RWPE2 (cell line): Measurements from ENCODE around the gene TSPAN18.

Experiments
- ATAC-seq: fragments of 200-7000 bp; cut with Tn5 transposase; 3 replicates; pipeline ENCODE4 v1.9.1; 2021; ENCODE audit warnings: low read depth
- DNase-seq: peaks from one replicate; pipeline ENCODE4 v3.0.0-alpha.2; 2020; ENCODE audit warnings: low spot score
- H3K27ac ChIP-seq: fragments of 450-650 bp; 2 replicates; pipeline ENCODE4 v1.5.1; 2017; ENCODE audit warnings: mild to moderate bottlenecking; ENCODE audit not compliant: poor library complexity, severe bottlenecking
- H3K27me3 ChIP-seq: fragments of 250-450 bp; sonication (Bioruptor Pico); 2 replicates; pipeline ENCODE4 v1.5.1; 2021; ENCODE audit warnings: mild to moderate bottlenecking, moderate library complexity; ENCODE audit not compliant: insufficient read depth, poor library complexity, severe bottlenecking
- H3K36me3 ChIP-seq: fragments of 250-450 bp; sonication (Bioruptor Pico); 2 replicates; pipeline ENCODE4 v1.5.1; 2020; ENCODE audit warnings: low read depth, mild to moderate bottlenecking, moderate library complexity
- H3K4me1 ChIP-seq: fragments of 250-450 bp; sonication (Bioruptor Pico); 2 replicates; pipeline ENCODE4 v1.5.1; 2021; ENCODE audit warnings: mild to moderate bottlenecking, moderate library complexity; ENCODE audit not compliant: insufficient read depth, poor library complexity, severe bottlenecking
- H3K4me3 ChIP-seq: fragments of 250-450 bp; sonication (Bioruptor Pico); 2 replicates; pipeline ENCODE4 v1.5.1; 2021; ENCODE audit warnings: mild to moderate bottlenecking, moderate library complexity; ENCODE audit not compliant: severe bottlenecking
- H3K9me3 ChIP-seq: fragments of 250-450 bp; sonication (Bioruptor Pico); 2 replicates; pipeline ENCODE4 v1.5.1; 2021; ENCODE audit warnings: mild to moderate bottlenecking, moderate library complexity; ENCODE audit not compliant: severe bottlenecking
- TF ChIP-seq, protein P1 (sequence below): fragments of 450-650 bp; IDR thresholded peaks from one replicate; pipeline ENCODE4 v1.5.1; 2017; ENCODE audit warnings: mild to moderate bottlenecking, moderate library complexity; ENCODE audit not compliant: poor library complexity, severe bottlenecking

Gene TSPAN18

DNA sequence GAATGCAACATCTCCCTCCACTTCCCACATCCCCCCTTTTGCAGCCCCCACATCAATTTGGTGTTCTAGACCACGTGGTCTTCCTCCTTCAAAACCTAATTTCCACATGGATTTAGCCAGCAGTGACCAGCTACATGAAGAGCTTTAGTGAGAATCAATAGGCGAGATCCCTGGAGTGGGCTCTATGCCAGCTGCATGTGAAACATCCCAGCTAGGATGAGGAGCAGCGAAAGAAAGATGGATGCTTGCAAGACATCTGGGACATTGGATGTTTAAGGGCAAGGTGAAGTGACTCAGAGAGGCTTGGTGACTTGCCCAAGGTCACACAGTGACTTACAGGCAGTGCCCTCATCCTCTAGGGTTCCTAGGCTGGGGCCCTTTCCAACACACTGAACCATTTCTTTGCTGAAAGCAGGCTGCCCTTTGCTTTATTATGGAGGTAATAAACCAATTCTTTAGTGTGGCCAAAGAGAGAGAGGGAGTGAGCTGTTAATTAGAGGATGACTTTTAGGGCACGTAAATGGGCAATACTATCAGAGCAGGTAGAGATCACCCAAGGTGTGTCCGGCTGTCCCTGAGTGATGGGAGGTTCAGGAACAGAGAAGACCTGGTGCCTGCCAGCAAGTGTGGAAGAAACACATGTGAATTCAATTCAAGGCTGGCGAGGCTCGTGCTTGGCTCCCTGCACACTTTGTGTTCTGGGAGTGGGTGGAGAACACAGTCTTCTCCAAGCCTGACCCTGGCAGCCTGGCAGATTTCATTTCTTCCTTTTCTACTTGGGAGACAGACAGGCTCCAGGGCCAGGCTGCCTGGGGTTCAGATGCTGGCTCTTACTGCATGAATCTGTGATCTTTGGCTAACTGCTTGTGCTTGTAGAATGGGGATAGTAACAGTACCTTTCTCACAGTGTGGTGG, 24.0 kb downstream of the TSPAN18 start:
- no peak overlapping the region for H3K27ac ChIP-seq
- DNase-seq, result no peak
- TF ChIP-seq, protein P1, sequence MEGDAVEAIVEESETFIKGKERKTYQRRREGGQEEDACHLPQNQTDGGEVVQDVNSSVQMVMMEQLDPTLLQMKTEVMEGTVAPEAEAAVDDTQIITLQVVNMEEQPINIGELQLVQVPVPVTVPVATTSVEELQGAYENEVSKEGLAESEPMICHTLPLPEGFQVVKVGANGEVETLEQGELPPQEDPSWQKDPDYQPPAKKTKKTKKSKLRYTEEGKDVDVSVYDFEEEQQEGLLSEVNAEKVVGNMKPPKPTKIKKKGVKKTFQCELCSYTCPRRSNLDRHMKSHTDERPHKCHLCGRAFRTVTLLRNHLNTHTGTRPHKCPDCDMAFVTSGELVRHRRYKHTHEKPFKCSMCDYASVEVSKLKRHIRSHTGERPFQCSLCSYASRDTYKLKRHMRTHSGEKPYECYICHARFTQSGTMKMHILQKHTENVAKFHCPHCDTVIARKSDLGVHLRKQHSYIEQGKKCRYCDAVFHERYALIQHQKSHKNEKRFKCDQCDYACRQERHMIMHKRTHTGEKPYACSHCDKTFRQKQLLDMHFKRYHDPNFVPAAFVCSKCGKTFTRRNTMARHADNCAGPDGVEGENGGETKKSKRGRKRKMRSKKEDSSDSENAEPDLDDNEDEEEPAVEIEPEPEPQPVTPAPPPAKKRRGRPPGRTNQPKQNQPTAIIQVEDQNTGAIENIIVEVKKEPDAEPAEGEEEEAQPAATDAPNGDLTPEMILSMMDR, result no peak

DNA sequence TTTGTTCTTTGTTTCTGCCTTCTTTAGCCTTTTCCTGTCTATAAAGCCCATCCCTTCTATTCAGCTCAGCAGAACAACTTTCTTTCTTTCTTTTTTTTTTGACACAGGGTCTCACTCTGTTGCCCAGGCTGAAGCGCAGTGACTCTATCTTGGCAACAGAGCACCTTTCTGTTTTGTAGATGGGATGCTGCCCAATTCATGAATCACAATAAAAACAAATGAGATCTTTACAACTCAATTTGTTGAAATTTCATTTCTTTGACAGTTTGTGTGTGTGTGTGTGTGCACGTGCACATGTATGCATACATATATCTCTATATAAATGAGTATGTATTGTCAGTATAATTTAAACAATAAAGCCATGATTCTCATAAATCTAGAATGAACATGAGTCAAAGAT, 25.5 kb downstream of the TSPAN18 start:
- TF ChIP-seq, protein P1, result no peak
- Histone ChIP-seq H3K36me3 (no peaks in the 10 kb centered on the region), H3K27me3 (no peaks in the 10 kb centered on the region), H3K27ac (no peak overlapping the region), H3K4me3 (no peak overlapping the region), H3K4me1 (no peaks in the 10 kb centered on the region), H3K9me3 (no peaks in the 10 kb centered on the region)
- ATAC-seq (no peak), DNase-seq (no peak)

More for the DNA sequence above, 24.0 kb downstream of the TSPAN18 start:
- no peaks in the 10 kb centered on the region for H3K4me1 ChIP-seq
- H3K9me3 ChIP-seq, result no peaks in the 10 kb centered on the region
- H3K36me3 ChIP-seq, result no peaks in the 10 kb centered on the region
- H3K4me3 ChIP-seq, result no peak overlapping the region
- H3K27me3 ChIP-seq, result no peaks in the 10 kb centered on the region
- no peak for ATAC-seq

DNA sequence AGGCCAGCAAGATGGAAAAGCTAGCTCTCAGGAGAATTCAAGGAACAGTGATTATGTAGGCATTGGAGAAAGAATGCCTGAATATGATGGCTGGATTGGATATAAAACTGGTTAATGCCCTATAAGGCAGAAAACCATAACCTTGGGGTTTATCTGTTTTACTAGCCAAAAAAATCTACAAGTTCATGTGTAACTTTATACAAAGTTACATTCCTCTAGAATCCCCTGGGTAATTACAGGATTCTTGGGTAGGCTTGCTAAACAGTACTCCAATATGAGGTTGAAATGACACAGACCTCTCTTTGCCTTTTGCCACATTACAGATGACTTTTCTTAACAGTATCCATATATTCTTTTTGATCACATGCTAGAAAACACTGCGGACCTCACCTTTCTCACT, 26.0 kb downstream of the TSPAN18 start:
- Histone ChIP-seq H3K27ac (no peak overlapping the region), H3K4me3 (no peak overlapping the region), H3K9me3 (no peaks in the 10 kb centered on the region), H3K4me1 (no peaks in the 10 kb centered on the region), H3K36me3 (no peaks in the 10 kb centered on the region), H3K27me3 (no peaks in the 10 kb centered on the region)
- ATAC-seq (no peak), DNase-seq (no peak)
- TF ChIP-seq, protein P1, result no peak

DNA sequence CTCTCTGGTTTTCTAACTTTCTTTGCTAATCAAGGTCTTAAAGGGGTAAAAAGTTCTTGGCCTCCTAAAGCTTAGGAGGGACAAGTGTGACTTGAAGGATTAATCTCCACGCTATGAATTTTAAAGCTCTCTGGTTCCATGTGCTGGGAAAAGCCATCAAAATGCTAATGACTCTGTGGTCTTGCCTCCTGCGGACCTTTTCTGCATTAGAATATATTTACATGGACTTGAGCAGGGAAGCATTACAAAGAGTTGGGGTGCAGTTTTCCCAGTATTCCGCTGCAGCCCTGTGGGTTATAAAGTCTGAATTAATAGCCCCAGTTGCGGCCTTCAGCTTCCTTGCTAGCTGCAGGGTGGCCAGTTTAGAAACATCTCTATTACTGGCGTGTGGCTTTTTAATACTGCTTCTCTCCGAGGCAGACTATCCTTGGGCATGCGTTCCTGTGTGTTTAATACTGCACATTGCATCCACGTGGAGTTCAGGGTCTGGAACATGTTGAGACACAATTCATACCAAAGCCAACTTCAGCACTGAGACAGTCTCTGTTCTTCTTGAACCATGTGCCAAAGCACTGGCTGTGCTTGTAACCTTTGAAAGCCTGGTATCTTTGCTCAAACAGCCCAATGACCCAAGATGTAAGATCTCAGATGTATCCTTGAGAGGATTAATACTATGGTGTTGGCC, 27.3 kb downstream of the TSPAN18 start:
- TF ChIP-seq, protein P1, result no peak
- Histone ChIP-seq H3K9me3 (no peaks in the 10 kb centered on the region), H3K27me3 (no peaks in the 10 kb centered on the region), H3K36me3 (no peaks in the 10 kb centered on the region), H3K4me1 (no peaks in the 10 kb centered on the region), H3K4me3 (no peak overlapping the region), H3K27ac (no peak overlapping the region)
- ATAC-seq (no peak), DNase-seq (no peak)
